ENCODE results near the gene UQCR11.
A peak's percentile ranks its signal among the peaks of the same experiment; 100 is the strongest.

Gene UQCR11

DNA sequence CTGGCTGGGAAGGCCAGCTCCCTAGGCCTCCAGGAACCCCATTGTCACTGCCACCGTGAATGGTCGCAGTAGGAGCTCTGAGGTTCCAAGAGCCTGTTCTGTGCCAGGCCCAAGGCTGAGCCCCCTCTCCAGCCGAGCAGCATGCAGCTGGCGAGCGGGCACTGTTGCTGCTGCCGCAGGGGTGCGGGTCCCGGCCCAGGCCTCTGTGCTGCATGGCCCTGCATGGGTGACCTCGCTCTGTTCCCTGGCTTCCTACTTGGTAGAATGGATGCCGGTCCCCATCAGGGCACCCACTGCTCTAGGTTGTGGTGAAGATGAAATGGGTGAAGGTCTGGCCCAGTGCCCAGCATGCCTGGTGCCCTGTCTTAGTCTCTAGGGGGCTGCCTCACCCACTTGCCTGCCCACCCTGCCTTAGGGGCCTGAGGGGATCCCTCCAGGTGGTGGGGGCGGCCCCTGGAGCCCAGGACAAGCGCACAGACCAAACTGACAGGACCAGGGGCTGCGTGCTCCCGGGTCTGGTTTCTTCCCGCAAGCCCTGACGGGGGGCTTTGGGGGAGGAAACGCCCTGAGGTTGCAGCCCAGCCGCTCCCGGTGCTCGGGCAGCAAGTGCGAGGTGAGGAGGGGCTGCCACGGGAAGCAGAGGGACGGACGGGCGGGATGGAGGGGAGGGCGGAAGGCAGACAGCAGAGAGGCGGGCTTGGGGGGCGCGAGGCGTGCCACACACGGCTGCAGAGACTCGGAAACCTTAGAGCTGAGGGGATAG, 8.7 kb upstream of the UQCR11 start:
- no peak for DNase-seq

DNA sequence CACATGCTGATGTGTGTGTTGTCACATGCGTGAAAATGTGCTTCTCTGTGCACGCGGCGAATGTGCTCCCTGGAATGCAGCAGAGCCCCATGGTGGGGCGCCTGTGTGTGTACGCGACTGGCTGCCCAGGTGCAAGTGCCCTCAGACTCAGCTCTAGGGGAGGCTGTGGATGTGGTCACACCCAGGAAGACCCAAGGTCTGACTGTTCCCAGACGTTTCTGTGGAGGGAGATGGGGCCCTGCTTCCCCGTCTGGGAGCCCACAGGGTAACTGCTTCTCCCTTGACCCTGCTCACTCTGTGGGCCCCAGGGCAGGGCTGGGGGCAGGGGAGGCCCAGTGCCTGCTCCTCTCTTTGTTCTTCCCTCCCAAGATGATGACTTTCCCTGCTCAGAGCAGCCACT, 7.9 kb upstream of the UQCR11 start:
- DNase-seq, result no peak

DNA sequence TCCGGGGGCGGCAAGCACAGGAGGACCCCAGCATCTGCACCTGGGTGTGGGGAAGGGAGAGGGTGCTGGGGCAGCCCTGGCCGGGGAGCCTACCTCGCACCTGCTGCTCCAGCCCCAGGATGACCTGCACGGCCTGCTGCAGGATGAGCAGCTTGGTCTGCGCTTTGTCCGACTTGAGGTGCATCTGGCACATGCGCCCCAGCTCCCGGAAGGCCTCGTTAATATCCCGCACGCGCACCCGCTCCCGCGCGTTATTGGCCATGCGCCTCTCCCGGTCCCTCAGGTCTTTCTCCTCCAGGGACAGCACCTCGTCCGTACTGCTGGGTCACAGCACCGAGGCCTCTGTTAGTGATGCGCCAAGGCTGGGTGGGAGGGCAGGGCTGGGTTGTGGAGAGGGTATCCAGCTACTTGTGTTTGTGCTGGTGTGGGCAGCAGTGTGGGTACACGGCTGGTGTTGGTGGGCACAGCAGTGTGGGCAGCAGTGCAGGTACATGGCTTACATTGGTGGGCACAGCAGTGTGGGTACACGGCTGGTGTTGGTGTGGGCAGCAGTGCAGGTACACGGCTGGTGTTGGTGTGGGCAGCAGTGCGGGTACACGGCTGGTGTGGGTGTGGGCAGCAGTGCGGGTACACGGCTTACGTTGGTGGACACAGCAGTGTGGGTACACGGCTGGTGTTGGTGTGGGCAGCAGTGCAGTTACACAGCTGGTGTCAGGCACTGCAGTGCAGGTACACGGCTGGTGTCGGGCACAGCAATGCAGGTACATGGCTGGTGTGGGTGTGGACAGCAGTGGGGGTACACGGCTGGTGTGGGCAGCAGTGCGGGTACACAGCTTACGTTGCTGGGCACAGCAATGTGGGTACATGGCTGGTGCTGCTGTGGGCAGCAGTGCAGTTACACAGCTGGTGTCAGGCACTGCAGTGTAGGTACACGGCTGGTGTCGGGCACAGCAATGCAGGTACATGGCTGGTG, 7.1 kb upstream of the UQCR11 start:
- DNase-seq, result no peak

DNA sequence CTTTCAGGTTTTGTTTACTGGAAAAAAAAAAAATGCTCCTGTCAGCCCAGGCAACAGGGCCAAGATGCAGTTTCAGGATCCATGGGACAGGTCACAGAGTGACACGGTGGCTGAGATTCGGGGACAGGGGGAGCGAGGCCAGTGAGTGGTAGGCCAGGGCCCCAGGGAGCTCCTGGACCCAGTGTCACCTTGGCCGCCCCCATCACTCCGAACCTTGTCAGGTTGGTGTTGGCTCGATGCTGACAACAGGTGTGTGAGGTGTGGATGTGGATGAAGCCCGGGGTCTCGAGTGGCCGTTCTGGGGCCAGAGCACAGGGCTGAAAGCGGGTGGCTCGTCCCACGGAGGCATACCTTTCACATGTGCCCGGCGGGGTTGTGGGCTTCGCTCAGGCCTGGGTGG, 6.1 kb upstream of the UQCR11 start:
- DNase-seq, result no peak

DNA sequence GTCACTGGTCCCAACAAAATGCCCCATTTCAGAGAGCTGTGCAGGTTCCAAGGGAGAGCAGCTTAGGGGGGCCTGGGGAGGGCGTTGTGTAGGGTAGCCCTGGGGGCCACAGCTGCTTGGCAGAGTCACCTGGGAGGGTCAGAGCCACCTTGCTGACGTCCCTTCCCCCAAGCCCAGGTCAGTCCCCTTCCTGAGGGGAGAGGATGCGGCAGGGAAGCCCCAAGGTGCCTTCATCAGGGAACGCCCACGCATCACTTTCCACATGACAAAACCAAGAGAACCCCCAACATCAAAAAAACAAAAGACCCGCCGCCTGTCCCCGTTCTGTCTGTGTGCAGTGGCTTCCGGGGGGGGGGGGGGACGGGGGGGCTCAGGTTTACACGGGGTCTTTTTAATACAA, 5.3 kb upstream of the UQCR11 start:
- no peak for DNase-seq

DNA sequence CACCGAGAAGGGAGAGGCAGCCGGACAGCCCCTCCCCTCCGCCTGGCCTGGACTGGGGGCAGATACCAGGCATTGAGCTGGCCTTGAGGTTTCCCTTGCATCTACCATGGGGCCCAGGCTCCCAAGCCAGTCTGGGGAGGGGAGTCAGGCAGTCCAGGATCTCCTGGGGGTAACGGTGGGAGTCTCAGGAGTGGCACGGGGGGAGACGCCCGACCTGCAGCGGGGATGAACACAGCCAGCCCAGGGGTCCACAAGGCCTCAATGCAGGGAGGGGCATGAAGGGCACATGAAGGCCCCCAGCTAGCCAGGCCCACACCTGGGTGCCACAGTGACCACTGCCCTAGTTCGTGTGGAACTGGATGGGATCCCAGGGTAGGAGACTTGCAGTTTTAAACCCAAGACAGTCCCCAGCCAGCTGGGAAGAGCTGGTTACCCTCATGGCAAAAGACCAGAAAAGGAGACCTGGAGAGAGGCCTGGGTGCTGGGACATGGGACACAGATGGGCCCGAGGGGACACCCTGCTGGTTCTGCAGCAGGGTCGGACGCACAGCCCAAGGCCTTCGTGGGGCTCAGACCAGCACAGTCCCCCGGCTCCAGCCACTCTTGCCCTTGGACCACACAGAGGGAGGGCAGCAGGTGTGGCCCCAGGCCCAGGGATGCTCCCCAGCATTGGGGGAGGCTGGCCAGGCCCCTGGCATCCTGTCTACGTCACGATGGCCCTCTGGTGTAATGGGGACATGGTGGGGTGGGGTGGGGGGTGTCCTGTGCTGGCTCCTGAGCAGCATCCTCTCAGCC, 4.6 kb upstream of the UQCR11 start:
- no peak for DNase-seq

DNA sequence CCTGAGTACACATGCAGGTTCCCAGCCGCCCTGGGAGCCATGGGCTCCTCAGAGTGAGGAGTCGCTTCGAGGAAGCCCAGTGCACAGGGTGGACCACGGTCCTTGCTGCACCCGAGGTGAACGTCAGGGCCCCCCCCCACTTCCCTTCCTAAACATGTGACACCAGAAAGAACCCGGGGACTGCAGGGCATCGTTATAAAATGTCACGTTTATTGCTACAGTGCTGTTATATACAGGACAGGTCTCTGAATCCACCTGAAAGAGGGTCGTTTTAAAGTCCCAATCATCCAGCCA, 3.8 kb upstream of the UQCR11 start:
- DNase-seq, result no peak

DNA sequence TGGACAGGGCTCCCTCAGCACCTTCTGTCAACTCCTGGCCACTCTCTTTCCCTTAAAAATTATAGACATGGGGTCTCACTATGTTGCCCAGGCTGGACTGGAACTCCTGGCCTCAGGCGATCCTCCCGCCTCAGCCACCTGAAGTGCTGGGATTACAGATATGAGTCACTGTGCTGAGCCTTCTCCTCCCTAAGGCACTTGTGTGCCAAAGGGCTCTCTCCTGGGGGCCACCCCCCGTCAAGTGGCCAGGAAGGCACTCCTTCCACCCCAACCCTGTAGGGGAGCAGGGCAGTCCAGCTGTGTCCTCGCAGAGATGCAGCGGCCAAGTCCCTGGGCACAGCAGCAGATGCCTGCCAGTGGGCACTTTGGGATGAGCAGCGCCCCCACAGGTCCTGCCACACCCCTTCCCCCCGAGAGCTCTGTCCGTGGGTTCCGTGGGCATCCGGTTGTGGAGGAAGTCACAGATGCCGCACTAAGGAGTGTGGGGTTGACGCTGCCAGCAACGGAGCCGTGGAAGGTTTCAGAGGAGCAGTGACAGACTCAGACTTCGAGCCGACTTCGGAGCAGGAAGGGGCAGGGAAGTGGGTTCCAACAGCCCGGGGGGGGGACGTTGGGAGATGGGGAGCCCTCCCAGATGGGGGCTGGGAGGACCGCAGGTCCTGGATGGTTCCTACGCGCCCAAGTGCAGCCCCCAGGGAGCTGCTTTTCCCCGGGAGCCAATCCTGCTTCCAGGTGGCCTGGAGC, 3.3 kb upstream of the UQCR11 start:
- no peak for DNase-seq

DNA sequence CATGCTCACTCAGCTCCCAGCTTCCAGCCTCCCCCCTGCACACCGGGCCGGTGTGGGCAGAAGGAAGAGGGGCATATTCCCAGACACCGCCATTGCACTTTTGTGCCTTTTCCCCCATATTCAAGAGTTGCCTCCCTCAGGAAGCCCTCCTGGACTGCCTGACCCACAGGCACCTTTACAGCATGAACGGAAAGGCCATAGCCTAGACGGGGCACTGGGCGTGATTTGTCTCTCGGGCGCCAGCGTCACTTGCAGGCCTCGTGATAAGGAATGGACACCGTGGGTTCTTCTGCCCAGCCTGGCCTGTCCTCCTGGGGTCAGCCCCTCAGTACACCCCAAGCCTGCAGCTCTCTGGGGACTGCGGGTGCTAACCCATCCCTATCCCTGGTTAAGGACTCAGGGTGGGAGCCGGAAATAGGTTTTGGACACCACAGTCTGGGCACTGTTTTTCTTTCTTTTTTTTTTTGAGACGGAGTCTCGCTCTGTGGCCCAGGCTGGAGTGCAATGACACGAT, 933 bp upstream of the UQCR11 start:
- DNase-seq, result no peak

DNA sequence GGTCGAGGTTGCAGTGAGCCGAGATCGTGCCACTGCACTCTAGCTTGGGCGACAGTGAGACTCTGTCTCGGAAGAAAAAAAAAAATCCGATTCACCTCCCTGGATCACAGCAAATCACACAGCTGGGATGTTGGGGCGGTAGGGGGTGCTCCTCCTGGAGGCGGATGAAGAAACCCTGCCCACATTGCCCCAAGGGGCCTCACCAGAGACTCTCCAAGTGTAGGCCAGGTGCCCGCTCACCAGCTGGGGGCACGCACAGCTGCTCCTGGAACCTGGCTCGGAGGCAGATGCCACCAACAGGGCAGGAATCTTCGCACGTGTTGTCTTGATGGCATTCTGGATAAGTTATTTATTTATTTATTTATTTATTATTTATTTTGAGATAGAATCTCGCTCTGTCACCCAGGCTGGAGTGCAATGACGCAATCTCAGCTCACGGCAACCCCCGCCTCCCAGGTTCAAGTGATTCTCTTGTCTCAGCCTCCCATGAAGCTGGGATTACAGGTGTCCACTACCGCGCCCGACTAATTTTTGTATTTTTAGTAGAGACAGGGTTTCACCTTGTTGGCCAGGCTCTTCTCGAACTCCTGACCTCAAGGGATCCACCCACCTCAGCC, 3.1 kb downstream of the UQCR11 start:
- DNase-seq, result no peak

DNA sequence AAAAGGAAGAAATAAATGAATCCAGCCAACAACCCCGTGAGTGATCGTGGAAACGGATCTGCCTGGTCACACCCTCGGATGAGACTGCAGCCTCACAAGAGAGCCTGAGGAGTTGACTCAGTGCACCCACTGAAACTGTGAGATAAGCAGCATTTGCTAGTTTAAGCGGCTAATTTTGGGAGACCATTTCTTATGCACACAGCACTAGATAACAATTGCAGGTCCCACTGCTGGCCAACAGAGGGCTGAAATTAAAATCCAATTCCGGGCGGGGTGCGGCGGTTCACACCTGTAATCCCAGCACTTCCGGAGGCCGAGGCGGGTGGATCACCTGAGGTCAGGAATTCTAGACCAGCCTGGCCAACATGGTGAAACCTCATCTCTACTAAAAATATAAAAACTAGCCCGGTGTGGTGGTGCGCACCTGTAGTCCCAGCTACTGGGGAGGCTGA, 3.6 kb downstream of the UQCR11 start:
- DNase-seq, result no peak

DNA sequence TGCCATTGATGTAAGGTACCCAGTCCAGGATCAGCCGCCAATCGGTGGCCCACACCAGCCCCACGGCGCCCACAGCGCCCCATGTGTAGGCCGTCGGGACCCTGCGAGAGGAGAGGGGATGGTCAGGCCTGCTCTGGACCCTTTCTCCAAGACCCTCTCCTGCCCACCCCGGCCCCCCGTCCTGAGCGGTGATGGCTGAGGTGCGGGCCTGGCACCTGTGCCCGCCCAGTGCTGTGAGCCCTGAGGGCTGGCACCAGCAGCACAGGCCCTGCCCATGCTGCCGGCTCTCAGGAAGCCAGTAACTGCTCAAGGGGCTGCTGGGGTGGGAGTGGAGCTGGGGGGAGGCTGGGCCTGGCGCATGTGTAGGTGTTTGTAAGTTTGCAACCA, 5.8 kb downstream of the UQCR11 start:
- no peak for DNase-seq

DNA sequence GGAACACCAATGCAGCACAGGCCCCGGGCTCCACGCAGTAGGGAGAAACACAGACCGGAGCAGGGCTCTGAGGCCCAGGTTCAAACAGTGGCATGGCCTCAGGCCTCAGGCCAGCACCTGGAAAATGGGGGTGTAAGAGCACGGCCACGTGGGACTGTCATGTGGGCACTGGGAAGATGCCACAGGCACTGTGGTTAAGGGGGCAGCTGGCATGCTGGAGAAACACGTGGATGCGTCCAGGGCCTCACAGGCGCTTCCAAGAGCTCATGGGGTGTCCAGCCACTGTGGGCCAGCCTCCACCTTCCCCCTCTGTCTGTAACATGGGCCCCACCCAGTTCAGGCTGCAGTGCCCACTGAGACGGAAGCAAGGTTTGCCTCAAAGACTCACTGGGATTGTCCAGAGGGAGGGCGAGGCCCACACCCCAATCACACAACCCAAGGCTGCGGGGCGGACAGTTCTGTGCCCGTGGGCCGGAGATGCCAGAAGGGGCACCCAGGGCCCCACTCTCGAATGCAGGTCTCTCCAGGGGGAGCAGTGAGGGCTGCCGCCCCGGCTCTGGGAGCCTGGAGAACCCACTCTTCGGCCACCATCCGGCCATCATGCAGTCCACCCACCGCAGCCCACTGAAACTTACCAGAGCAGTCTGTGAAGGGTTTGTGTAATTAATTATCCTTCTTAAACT, 6.3 kb downstream of the UQCR11 start:
- DNase-seq, result no peak

DNA sequence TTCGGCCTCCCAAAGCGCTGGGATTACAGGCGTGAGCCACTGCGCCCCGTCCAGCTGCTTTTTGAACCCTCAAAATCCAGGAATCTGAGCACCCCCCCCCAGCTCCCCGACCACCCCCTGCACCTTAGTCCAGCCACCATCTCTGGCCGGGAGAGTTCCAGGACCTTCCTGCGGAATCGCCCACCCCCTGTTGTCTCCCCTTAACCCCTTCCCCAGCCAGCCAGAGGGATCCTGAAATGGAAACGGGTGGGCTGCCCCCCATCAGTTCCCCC, 11.8 kb downstream of the UQCR11 start:
- no peak for DNase-seq

DNA sequence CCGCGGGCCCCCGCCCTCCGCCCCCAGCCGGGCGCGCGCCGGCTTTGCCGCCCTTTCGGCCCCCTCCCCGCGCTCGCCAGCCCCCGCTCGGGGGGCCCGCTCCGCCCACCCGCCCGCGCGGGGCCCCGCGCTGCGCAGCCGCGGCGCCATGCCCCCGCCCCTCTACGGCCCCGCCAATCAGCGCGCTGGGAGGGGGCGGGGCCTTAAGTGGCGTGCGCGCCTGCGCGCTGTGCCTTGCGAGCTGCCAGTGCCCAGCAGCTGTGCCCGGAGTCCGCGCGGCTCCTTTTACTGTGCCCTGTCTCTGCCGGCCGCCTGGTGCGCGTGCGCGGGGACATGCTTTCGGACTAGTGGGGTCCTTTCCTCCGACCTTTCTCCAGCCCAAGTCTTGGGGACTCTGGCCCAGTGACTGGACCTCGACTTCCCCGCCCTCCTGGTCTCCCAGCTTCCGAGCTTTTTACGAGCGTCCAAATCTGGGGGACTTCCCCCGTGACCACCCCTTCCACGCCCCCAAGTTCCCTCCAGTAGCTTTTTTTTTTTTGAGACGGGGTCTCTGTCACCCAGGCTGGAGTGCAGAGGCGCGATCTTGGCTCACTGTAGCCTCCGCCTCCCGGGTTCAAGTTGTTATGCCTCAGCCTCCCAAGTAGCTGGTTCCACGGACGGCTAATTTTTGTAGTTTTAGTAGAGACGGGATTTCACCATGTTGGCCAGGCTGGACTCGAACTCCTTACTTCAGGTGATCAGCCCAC, 12.3 kb downstream of the UQCR11 start, which contains the start of gene MBD3:
MBD3 (minus strand) TSS at position 111 of the 746 bp plus-strand sequence. CDS start 234 bp downstream, outside the sequence.
- DNase-seq, result peak; percentile 67

DNA sequence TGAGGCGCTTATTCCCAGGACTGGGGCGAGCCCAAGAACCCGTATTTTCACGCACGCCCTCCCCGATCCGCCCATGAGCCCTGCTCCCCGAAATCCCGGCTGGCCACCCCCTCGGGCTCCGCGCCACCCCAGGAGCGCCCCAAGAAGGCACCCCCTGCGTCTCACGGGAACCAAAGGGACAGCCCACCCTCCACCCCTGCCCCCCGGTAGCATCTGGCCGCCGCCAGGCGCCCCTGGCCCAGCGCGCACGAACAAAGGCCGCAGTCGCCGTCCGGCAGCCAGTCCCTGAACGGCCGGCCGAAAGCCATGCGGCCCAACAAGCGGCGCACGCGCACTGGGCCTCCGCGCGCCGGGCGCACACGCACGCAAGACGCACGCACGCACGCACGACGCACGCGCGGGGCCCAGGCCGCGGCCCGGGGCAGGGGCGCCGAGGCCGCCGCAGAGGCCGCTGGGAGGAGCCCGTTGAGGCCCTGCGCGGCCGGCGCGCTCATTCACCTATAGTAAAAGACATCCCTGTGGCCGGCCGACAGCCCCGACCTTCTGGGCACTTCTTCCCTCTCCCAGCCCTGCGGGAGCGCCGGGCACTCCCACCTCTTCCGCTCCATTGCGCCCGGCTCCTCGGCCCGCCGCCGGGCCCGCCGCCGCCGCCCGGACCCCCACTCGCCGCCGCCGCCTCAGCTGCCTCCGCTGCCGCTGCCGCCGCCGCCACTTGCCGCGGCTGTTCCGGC, 13.1 kb downstream of the UQCR11 start:
- peak; percentile 10 for DNase-seq

DNA sequence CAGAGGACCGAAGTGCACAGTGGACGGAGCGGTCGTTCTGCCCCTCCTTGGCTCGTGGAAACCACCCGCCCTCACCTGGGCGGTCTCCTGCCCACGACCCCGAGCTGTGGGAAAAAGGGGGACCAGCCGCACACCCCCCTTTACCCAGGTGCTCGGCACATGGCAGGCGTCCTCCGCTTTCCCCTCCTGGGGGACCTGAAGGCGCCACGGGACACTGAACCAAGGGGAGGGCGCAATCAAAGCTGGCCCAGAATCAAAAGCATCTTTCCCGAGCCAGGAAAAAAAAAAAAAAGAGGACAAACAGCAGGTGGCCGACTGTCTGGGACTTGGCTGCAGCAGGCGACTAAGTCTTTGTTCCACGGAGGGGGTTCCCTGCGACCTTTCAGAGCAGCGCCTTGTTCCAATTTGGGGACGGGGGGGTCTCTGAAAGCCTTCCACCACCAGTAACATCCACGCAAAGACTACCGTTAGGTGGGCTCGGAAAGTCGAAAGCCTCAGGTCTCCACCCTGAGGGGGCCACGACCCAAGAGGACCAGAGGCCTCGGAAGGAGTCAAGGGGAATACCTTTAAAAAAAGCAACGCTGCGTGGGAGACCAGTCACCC, 13.7 kb downstream of the UQCR11 start:
- DNase-seq, result peak; percentile 22

DNA sequence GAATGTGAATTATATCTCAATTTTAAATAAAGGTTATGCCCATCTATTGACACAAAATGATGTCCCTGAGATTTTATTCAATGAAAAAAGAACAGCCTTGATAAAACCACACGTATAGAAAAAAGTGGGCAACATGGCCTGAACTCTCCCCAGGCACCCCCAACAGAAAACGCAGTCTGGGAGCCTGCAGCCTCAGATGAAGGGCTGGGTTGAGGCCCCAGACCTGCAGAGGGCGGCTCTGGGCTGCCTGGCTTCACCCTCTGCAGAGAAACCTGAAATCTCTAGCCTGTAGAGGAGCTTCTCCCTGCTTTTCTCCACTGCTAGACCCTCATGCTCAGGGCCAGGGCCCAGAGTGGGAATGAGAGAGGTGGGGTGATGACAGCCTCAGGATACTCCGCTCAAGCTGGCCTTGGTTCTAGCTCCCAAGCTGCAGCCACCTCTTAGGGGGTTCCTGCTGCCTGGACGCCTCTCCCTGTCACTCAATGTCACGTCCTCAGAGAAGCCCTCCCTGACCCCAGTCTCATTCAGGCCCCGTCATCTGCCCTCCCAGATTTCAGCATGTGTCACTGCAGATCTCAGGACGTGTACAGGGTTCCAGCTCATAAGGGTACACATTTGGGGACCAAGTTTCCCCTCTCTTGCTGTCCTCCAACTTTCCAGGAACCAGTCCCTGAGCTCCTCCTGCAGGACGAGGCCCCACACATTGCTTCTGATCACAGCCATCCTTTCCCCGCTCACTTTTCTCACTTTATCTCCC, 14.4 kb downstream of the UQCR11 start:
- DNase-seq, result peak; percentile 25

DNA sequence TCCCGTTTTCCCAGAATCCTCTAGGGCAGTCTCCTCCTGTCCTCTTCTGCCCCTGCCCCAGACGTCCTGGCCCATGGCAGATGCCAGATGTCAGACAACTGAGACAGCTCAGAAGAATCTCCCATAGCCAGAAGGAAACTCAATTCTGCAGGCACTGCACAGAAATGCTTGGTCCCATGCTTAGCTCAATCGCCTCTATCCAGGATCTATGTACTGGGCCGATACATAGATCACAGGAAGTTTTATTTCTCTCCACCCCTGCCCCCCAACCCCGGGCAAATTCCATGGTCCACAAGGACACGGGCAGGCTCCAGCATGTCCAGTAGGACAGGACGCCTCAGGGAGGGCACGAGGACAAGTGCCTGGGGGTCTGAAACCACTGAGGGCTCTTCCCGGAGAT, 17.4 kb downstream of the UQCR11 start:
- no peak for DNase-seq
